GM21825 (cell line): ENCODE measurements around the gene PIK3R5.
A peak's percentile ranks its signal among the peaks of the same experiment; 100 is the strongest.

Experiments
- ATAC-seq: cut with Tn5 transposase; IDR thresholded peaks from one replicate; pipeline ENCODE4 v1.9.1; 2021; ENCODE audit warnings: mild to moderate bottlenecking, moderate library complexity; ENCODE audit not compliant: unreplicated experiment

Gene PIK3R5

DNA sequence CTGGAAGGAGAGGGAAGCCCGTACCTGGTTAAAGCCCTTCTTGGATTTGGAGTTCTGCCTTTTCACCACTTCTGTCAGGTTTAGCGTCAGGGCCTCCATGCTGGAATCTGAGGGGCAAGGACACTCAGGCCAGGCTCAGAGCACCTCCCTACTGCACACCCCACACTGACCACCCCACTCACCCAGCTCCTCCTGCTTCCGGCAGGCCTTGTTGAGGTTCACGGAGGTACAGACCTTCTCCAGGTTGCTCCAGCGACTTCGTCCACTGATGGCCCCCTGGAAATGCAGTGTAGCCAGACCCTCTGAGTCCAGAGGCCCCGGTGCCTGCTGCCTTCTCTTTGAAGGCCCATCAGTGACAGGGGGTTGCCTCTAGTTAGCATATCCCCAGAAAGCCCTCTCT, 83.9 kb downstream of the PIK3R5 start:
- no peak for ATAC-seq

DNA sequence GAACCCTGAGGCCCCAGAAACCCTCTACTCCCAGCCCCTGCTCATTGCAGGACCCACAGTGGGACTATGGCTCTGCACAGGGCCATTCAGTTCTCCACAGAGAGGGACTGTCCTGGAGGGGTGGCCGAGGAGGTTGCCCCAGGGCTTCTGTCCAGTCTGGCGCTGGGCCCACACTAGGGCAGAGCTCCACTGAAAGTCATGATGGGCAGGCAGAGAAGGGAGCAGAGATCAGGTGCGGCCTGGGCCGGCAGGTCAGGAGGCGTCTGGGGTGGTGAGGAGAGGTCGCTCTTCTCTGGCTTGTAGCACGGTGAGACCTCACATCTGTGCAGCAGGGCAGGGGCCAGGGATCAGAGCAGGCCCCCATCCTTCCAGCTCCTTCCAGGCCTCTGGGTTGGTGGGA, 85.0 kb downstream of the PIK3R5 start:
- ATAC-seq = no peak

DNA sequence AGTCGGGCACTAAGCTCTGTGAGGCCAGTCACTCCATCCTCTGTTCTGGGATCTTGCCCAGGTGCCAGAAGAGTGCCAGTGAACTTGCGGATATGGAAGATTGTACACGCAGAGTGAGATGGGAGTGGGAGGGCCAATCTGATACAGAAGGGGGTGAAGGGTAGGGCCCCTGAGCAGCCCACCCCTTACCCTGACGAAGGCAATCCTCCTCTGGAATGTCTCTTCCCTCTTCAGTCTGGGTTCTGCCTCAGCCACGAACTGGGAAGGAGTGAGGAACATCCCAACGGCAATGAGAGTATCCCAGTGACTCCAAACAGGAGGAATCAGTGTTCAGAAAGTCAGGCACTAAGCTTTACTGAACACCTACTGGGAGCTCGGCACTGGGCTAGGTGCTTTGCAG, 86.1 kb downstream of the PIK3R5 start:
- ATAC-seq = no peak

DNA sequence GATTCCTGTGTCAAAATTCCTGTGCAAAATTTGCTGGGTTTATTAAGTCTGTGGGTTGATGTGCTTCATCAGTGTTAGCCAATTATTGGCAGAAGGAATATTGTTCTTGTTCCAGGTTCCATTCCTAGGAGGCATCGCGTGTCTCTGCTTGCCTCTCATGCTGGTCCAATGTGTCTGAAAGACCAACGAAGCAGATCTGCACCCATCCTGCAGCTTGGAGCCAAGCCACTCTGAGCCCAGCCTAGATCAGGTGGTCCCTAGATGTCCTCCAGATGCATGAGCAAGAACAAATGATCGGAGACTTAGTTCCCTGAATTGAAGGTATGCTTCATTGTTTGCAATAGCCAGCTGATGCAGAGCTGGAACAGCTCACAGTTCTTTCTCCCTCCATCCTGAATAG, 87.5 kb downstream of the PIK3R5 start:
- no peak for ATAC-seq

DNA sequence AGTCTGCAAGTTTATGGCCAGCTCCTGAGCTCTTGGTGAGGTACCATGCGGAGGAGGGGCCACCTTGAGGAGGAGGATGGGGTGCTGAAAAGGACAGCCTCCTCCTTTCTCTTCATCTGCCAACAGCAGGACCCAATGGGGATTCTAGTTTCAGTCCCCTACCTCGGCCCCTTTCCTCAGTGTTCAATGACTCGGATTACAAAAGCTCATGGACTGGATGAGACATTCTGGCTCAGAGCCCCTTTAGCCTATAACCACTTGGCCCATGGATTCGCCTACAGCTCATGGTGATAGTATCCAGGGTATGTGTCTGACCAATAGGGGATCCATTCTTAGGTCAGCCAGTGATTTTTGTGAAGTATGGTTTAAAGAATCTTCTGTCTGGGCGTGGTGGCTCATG, 89.5 kb downstream of the PIK3R5 start:
- no peak for ATAC-seq

DNA sequence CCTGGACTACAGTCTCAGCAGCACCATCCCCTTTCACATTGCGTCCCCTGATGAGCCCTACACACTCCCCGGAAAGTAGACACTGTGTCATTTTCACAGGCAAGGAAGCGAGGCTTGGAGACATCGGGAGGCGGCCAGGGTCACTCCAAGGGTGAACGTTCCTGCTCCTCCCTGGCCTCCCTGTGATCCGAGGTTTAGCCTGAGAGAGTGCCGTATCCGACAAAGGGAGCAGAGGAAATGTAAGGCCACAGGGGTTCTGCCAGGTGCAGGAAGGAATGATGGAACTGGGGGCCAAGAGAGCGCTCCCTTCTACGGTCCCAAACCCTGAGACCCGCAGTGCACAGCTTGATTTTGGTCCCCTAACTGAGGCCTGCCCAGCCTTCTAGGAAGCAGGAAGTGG, 90.1 kb downstream of the PIK3R5 start:
- no peak for ATAC-seq

DNA sequence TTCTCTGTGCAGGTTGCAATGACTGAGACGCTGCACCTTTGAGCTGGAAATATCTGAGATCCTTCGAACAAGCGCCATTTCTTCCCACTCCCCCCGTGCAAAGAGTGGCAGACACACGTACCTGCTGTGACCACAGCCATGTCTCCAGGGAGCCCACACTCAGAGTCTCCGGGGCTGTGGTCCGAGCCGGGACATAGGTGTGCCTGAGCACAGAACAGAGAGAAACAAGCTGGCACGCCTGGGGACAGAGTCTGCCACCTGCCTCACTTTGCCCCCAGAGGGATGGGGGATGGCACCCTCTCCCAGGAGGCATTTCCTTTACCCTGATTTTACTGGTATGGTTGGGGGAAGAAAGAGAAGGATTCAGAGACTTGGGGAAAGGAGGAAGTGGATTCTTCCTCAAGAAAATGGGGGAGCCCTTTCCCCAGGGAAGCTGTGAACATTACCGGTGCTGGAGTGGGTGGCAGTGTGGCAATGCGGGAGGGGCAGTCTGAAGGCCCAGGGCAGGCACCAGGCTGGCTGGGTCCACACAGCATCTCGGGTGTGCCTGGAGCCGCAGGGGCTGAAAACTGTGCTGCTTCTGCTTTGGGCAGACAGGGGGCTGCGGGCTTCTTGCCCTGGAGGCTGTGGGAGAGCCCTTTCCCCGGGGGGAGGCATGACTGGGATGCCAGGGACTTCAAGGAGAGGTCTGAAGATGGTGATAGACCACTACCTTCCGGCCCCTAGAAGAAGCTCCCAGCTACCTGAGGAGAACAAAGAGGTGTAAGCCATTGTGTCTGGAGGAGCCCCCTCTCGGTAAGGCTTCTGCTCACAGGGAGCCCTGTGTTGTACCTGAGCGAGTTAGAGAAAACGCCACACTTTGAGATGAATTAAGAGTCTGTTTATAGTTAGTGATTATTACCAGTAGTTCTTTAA, 91.4 kb downstream of the PIK3R5 start:
- ATAC-seq = no peak

DNA sequence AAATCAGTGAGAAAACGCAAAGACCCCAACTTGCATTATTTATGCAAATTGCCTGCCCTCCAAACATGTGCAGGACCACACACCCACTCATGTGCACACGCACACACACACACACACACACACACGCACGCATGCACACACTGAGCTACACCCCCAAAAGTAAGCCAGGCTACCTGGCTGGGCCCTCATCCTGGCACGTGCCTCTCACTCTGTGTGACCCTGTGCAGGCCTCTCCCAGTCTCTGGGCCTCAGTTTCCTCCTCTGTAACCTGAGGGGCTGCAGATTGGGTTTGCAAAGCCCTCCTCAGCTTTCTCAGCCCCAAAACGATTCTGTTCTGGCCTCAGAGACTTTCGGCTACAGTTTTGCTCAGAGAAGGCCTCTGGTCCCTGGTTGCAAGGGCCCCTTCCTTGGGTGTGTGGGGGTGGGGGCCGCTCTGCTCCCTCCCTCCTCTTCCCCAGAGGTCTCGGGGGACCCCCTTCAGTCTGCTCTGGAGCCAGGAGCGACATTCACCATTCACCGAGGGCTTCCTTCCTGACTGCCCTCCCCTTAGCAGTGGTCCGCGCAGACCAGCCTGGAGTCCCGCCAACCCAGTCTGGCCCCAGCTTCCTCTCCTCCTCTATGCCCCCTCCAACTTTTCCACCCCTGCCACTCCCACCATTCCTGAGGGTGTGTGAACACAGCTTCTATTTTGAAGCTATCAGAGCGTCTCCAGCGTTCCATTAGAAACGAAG, 92.6 kb downstream of the PIK3R5 start:
- no peak for ATAC-seq

DNA sequence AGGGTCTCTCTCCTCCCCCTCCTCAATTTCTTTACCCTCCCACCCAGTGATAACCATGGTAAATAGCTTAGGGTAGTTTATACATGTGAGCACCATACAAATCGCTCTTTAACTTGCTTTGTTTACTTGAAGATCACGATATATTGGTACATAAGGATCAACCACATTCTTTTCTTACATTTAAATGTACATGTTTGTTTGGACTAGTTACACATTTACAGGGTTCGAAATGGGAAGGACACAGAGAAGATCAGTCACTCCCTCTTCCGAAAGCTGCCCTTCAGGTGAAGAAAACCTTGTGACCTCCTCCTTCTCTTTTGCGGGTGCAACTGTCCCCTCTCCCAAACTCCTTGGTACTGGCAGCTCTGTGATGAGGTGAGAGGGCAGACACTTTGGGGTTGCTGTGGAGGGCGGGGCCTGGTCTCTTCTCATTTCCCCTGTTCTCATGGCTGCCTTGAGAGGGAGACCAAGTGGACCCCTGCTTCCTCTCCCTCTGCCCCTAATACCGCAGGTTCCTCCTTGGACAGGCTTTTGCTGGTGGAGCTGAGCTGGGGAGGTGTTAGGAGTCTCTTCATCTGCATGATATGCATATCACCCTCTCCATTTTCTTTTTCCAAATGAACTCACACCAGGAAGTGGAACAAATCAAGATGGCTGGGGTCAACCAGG, 93.3 kb downstream of the PIK3R5 start:
- no peak for ATAC-seq

DNA sequence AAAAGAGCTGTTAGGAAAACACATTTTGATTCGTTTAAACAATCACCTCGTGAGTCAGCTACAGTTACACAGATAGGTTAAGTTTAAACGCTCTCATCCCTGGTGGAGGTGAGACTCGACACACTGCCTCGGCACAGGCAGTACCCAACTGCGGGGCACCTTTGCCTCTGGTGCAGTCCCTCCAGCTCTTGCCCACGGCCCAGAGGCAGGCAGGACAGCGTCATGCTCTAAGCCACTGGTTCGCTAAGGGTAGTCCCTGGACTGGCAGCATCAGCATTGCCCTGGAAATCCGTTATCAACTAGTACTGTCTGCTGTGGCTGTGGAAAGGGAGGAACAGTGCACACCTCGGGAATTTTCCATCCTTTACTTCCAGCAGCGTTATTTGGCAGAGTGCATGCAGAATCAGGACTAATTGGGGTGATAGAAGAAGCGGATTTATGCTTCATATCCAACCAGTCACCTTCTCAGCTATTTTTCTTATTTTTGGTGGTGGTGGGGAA, 94.4 kb downstream of the PIK3R5 start:
- ATAC-seq = no peak

DNA sequence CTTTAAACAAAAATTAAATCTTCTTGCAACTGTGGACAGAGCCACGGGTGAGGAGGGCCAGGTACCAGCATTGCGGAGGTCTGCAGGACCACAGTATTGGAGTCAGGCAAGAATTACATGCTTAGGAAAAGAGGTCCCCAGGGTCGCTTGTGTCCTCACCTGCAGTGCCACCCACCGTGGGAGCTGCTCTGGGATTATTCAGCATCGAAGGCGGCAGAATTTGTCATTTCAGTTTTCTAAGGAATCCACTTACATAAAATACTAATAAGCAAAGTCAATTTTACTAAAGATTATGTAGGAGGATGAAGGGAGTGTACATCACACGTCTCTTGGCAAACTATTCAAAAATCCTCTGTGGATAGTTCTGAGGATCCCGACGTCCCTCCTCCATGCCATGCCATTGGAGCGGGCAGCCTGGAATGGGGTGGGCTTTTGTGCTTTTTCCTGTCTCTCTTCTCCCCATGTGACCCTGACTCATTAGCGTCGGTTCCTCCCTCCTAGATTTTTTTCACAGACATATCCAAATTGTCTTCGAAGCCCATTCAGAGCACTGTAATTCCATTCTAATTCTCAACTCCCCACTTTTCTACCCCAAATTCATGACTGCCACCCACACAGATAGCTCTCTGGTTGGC, 95.0 kb downstream of the PIK3R5 start:
- ATAC-seq = no peak

DNA sequence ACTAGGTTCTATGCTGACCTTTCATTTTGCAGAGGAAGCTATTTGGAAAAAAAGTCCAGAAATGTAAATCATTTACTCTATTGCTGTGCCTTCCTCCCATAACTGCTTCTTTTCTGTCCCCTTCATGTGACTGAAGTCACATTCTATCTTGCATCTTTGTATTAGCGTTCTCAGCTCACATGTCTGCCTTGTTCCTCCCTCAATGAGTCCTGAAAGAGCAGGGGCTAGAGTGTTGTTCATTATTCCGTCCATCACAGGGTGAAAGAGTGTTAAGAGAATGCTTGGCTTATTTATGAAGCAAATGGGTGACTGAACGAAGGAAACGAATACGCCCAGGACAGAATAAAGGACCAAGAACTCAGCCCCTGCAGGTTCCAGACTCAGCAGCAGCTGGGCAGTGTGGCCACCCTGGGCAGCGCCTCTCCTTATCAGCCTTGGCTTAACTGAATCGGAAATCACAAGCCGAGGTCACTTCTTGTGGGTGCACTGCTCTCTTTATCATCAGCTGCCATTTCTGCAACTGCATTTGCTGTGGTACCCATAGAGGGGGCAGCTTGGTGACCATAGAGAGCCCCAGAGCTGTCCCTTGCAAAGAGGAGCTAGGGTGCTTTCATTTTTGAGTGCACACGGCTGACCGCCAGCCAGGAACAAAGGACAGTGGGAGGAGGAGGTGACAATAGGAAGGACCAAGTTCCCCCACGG, 96.2 kb downstream of the PIK3R5 start:
- ATAC-seq = no peak

DNA sequence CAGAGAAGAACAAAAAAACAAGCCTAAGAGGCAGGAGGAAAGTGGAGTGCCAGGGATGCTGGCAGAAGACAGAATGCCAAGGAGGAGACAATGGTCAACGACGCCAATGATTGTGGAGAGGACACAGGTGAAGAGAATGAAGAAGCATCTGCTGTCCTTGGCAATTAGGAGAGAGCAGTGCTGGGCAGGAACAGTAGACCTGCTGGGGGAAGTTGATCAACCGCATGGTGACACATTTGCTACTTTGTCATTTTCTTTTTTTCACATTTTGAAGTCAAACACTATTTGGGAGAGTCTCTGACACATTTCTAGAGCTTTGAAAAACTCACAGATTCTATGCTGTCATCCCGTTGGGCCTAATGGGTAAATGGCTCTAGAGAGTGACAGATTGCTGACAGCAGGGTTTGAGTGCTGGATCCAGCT, 97.0 kb downstream of the PIK3R5 start:
- peak; percentile 44 for ATAC-seq

DNA sequence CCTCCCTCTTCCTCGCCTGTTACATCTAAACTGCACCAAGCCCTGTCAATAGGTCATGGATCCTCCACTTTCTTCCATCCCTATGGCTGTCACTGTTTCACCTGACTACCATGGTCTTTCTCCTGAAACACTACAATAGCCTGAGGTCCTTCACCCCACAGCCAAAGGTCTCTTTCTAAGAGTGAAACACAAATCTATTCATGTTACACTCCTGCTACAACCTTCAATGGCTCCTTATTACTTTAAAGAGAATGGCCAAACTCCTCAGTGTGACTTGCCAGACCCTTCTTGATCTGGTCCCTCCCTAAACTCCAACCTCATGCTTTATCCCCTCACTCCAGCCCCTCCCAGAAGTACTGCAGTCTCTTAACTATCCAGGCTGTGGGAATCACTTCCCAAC, 97.4 kb downstream of the PIK3R5 start:
- no peak for ATAC-seq

DNA sequence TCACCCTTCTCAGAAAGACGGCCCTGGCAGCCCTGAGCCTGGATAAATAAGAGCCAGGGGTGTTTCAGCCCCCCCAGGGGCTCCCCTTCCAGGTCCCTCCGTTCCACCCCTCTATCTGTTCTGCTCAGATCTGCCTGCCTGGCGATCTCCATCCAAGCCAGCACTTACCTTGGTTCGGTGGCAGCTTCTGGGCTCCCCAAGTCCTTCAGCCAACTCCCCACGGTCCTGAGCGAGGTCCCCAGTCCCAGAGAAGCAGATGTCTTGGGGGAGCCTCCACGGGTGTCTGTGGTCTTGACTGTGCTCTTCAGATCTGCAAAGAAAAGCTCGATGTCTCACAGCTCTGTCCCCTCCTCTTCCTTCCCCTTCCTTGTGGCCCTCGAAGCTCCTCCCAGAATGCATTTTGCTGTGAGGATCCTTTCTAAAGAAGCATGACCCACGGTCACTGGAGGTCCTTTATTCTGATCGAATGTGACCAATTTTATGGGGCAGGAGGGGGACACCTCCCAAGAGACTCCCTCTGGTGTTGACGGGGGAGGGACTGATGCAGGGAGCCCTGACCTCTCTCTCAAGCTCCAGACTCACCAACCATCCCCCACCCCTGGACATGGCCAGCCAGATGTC, 98.0 kb downstream of the PIK3R5 start, which contains the start of gene PIK3R6:
TSS of gene PIK3R6 (minus strand) at position 314 of the 621 bp plus-strand sequence. CDS start 17,880 bp downstream, outside the sequence.
- no peak for ATAC-seq

DNA sequence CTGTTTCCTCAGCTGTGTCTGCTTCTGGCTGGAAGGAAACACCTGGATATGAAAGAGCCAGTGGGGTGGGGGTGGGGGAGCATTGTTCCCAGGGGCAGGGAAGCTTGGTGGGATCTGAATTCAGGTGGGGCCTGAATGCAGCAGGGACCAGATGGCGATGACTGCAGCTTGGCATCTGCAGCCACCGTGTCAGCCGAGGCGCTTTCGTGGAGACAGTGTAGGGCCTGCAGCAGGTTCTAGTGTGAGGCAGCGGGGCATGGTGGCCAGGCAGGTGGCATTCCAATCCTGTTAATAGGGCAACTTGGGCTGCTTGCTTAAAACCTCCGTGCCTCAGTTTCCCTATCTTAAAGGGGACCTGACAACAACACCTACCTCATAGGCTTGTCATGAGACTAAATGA, 99.7 kb downstream of the PIK3R5 start:
- ATAC-seq = no peak

DNA sequence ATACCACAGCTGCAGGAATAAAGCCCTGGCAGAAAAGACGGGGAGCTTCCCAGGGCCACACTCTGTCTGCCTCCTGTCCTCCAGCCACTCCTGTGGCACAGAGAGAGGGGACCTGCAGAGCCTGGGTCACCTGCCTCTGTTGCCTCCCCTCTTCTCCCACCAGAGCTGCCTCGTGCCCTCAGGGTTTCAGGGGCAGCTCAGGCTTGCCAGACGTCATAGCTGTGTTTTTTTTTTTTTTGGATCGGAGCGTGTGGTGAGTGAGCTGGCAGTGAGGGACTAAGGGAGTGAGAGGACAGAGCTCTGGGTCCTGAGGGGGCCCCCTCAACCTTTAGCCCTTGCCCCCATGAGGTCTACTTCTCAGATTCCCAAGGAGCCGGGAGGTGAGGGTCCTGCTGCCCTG, 100.1 kb downstream of the PIK3R5 start:
- ATAC-seq = no peak

DNA sequence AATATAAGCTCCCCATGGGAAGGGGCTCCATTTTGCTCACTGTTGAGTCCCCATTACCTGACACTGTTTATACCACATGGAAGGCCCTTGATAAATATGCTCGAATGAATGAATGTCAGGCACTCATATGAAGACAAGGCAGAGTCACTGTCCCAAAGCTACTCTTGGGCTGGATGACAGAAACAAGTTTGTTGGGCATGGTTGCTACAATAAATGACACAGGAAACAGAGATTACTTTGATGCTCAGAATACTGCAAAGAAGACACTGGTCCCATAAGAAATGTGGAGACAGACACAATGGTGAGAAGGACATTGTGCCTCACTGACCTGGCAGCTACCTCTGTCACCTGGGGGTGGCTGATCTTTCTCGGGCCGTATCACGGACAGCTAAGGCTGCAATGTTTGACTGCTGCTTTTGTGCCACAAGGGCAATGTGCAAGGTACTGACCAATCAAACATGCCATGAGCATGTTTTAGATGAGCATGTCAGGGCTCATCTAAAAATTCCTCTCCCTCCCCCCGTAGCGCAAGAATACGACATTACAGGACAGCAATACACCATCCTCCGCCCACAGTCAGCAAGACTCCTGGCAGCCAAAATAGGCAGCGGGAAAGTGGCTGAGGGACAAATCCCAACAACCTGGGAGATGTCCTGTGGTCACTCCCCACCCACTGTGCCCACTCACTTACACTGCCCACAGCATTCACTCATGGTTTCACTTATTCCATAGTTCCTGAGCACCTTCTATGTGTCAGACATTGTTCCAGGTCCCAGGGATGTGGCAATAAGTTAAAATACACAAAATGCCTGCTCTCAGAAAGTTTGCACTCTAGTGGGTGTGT, 103.1 kb downstream of the PIK3R5 start:
- no peak for ATAC-seq
